D721Med (cell line): Measurements from ENCODE around the gene SOCS1.
"Not testable (repeated sequence)": the region's sequence is repeated elsewhere in the genome, so short reads cannot be mapped to it uniquely, and the experiment has no call there.

Source experiments
- DNase-seq: peaks from one replicate; pipeline ENCODE4 v3.0.0; 2011; ENCODE audit warnings: low spot score; ENCODE audit not compliant: insufficient read length
- FAIRE-seq: peaks from 2 replicates; lab custom pipeline; 2011; peaks lifted over from hg19 to GRCh38; lab: Jason Lieb, UNC
- TF ChIP-seq, protein P1 (sequence below): IDR thresholded peaks from 2 replicates; pipeline ENCODE4 v1.5.1; 2012; ENCODE audit warnings: mild to moderate bottlenecking, control low read depth; ENCODE audit not compliant: insufficient read depth; ENCODE audit errors: missing control alignments

SOCS1 gene

DNA sequence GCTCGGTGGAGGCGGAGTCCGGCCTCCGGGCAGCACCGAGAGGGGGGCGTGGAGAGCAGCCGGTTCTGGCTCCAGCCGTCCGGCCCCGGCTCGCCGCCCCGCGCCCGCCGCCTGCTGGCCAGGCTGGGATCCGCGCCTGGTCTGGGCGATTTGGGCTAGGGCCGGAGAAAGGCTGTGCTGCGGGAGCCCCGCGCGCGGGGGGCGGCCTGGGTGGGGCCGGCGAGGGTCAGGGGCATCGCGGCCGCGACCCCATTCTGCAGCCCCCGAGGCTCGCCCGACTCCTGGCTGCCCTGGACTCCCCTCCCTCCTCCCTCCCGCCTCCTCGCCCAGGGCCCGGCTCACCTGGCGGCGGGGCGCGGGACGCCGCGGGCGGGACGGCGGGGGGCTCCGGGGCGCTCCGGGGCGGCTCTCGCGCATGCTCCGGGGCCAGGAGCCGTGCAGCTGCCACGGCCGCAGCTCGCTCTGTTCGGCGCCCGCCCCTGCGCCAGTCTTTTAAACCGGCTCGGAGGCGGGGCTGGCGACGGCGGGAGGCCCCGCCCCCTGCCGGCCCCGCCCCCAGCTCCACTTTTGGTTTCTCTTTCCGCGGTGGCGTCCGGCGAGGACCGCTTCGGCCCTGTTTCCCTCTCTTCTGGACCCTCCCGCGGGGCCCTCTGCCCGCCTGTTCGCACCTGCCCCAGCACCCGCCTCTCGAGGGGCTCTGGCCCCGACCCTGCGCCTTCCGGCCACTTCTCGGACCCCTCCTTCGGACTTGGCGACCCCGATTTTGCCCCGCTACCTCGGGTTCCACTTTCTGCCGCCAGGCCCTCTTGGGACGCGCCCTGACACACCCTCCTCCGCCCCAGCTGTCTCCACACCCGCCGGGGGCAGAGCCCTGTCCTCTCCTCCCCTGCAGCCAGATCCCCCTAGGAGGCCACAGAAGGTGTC lies at the start of gene SOCS1:
Gene SOCS1 (minus strand): TSS at position 468 of the 924 bp plus-strand sequence. CDS start 726 bp downstream, outside the sequence.
- FAIRE-seq (no peak), DNase-seq (peak; percentile 67)
- TF ChIP-seq, protein P1, sequence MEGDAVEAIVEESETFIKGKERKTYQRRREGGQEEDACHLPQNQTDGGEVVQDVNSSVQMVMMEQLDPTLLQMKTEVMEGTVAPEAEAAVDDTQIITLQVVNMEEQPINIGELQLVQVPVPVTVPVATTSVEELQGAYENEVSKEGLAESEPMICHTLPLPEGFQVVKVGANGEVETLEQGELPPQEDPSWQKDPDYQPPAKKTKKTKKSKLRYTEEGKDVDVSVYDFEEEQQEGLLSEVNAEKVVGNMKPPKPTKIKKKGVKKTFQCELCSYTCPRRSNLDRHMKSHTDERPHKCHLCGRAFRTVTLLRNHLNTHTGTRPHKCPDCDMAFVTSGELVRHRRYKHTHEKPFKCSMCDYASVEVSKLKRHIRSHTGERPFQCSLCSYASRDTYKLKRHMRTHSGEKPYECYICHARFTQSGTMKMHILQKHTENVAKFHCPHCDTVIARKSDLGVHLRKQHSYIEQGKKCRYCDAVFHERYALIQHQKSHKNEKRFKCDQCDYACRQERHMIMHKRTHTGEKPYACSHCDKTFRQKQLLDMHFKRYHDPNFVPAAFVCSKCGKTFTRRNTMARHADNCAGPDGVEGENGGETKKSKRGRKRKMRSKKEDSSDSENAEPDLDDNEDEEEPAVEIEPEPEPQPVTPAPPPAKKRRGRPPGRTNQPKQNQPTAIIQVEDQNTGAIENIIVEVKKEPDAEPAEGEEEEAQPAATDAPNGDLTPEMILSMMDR = peak; percentile 54

DNA sequence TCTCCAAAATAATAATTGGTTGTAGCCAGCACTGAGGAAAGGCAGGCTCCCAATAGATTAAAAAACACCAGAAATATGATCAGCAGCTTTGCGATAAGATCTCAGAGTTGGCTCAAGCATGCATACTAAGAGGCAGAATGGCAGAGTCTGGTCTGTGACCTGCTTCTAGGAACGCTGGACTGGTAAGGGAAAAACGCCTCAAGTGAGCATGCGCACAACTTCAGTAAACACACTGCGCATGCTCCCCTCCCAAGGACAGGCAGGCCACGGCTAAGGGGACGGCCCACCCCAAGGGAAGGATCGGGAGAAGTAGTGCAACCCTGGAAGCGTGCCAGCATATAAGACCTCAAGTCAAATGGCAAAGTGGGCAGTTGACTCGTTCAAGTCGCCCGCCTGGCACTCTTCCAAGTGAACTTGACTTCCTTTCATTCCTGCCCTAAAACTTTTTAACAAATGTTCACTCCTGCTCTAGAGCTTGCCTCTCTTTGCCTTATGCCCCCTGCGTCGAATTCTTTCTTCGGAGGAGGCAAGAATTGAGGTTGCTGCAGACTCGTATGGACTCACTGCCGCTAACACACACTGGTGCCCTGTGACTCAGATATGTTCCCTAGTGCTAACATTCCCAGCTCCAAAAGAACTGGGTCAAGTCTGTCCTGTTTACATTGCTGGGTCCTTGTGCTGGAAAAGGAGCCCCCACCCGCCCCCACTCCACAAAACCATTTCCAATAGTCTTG lies 47.6 kb upstream of the SOCS1 start:
- DNase-seq = no peak
- TF ChIP-seq, protein P1 = no peak
- FAIRE-seq = no peak

GRCh38 chr16:11302977-11303376 lies 47.0 kb upstream of the SOCS1 start:
- FAIRE-seq (no peak), DNase-seq (no peak)
- TF ChIP-seq, protein P1 = no peak

DNA sequence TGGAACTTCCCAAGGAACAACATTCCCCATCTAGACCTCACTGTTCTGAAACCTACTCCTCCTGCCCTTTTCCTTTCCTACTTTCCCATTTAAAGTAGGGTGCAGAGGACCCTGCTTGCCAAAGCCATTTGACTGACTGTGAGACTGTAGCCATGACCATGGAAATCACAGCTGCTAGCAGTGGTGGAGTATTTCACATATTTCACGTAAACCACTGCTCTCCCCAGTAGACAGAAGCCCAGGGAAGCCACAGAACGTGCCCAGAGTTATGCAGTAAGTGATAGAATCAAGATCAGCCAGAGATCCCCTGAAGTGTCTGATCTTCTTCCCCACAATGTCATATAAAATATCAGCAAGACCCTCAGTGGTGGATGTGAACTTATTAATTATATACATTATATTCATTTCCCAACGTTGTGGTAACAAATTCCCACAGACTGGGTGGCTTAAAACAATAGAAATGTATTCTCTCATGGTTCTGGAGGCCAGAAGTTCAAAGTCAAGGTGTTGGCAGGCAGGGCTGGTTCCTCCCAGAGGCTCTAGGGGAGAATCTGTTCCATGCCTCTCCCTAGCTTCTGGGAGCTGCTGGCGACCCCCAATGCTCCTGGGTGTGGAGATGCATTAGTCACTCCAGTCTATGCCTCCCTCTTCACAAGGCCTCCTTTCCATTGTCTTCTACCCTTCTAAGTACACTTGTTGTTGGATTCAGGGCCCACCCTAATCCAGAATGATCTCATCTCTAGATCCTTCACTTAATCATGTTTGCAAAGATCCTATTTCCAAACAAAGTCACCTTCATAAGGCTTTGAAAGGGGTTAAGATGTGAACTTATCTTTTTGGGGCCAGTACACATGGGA lies 45.9 kb upstream of the SOCS1 start:
- DNase-seq (no peak), FAIRE-seq (no peak)
- TF ChIP-seq, protein P1 = no peak

- DNase-seq (no peak), FAIRE-seq (no peak)
Measured at GRCh38 chr16:11300560-11300892, 44.5 kb upstream of the SOCS1 start.

DNA sequence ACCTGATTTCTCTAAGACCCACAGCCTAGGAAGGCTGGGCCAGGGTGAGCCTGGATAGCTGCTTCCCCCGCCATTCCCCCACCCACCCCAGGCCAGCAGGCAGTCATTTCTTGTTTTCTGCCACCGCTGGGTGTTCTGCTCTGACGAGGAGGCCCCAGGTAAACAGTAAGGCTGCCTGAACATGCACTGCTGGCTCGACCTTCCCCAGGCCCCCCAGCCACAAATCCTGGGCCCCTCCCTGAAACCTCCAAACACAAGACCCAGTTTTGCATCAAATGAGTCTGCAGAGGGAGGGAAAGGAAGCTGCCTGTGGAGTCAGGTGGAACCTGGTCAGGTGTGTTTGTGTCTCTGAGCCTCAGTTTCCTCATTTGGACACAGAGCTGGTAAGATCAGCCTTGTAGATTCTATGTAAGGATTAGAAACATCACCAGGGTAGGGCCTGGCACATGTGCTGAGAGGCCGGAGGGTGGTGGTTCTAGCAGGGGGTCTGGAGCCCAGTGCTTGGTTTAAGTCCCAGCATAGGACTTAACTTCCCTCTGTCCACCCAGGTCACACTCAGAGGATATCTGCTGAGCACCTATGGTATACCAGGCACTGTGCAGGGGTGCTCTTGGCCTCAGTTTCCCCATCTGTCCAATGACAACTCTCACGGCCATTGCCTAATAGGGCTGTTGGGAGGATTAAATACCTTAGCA lies 44.0 kb upstream of the SOCS1 start:
- TF ChIP-seq, protein P1 = no peak
- FAIRE-seq (no peak), DNase-seq (no peak)

More at GRCh38 chr16:11300560-11300892, 44.5 kb upstream of the SOCS1 start:
- TF ChIP-seq, protein P1 = no peak

GRCh38 chr16:11298950-11299547 lies 43.0 kb upstream of the SOCS1 start:
- FAIRE-seq, DNase-seq: not testable (repeated sequence)
